HG02981 (cell line): Measurements from ENCODE around the gene SF1.
A peak's percentile ranks its signal among the peaks of the same experiment; 100 is the strongest.

Experiments
- ATAC-seq: cut with Tn5 transposase; IDR thresholded peaks from one replicate; pipeline ENCODE4 v1.9.1; 2021; ENCODE audit warnings: mild to moderate bottlenecking, moderate library complexity; ENCODE audit not compliant: unreplicated experiment

The SF1 gene

DNA sequence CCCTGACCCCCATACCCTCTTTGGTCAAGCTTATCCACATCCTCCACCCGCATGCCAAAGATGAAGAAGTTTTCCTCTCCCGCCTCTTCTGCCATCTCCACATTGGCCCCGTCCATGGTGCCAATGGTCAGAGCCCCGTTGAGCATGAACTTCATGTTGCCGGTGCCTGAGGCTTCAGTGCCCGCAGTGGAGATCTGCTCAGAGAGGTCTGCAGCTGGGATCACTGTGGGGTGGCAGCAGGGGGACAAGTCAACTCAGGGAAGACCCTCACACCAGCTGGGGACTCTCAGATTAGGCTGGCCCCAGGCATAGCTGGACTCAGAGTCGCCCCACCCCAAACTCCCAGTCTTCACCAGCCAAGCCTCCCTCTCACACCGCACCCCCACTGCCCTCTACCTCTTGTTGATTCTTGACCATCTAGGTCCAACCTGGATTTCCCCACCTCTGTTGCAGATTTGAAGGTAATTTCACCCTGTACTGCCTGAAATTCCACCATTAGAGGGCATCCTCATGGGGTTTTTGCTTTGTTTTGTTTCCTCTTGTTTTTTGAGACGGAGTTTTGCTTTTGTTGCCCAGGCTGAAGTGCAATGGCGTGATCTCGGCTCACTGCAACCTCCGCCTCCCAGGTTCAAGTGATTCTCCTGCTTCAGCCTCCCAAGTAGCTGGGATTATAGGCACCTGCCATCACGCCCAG lies 27.8 kb downstream of the SF1 start:
- ATAC-seq = no peak

DNA sequence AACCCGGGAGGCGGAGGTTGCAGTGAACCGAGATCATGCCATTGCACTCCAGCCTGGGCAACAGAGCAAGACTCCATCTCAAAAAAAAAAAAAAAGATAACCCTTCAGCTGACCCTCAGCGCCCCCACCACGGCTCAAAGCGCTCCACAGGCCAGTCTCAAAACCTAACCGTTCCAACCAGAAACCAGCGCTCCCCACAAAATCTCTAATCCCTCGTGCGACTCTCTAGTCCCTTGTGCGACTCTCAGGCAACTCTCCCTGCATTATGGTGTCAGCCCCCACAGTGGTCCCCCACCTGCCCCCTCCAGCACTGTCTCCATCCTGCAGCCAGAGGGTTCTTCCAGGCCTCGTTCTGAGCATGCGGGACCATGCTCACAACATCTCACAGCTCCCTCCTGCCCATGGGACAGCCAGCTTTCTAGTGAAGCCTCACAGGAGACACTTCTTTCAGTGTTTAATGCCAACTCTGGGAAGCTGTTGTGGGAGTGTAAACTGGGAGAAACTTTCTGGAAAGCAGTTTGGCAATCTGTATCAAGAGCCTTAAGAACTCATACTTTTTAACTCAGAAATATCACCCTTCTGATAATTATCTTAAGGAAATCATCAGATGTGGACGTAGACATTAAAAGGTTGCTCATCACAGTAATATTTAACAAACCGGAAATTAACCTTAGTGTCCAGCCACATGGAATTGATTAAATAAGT lies 30.2 kb downstream of the SF1 start:
- no peak for ATAC-seq

DNA sequence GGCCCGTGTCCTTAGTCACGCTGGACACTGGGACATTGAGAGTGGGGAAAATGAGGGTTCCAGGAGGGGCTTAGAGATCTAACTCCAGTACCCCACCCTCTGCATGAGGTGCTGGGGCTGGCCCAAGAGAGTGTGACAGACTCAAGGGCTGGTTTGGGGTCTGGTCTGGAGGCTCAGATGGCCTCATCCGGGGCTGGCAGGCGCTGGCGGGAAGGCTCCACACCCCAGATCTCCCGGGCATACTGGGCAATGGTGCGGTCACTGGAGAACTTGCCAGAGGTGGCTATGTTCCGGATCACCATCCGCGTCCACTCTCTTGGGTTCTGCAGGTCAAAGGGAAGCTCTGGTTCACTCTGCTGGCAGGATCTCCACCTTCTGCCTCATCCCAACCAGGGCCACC lies 31.9 kb downstream of the SF1 start:
- no peak for ATAC-seq

DNA sequence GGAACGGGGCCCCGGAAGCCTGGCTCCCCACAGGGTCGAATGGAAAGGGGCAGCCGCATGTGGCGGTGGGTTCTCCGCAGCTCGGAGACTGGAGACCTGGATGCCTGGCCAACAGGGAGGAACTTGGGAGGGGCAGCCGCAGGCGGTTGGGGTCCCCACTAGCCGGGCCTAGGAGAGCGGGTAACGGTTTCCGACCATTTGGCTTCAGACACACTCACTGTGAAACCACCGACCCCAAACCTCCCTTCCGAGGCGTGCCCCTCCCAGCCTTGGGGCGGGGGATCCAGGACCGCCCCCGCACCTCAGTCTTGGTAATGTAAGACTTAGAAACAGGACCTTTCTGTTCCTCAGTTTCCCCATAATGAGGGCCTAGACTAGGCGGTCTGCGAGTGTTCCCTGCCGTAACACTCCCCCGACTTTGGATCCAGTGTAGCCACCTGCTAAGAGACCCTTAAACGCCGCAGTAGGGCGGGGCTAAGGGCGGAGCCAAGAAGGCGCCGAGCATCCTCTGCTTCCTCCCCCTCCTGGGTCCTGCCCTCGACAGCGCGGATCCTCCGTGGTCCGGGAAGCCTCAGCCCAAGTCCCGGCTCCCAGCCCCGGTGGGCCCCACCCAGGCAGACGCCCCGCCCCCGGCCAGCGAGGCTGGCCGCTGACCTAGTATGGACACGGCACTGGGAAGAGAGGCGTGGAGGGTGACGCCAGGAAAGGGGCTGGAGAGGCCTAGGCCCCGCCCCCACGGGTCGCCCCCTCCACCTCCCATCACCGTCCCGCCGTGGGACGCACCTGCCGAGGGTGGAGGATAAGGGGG lies 32.6 kb downstream of the SF1 start:
- ATAC-seq = peak; percentile 28

DNA sequence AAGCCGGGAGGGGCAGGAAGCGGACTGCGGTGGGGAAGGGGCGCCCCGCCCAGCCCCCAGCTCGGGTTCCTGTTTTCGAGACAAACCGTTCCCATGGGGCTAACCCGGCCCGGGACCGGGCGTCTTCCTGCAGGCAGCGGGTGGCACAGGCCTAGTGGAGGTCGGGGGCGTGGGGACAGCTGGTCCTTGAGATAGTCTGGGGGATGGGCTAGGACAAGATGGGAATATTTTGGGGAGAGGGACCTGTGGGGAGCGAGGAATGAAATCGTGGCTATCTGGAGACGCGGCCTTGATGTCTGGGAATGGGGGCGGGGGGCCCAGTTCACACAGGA lies 33.2 kb downstream of the SF1 start:
- ATAC-seq = no peak

DNA sequence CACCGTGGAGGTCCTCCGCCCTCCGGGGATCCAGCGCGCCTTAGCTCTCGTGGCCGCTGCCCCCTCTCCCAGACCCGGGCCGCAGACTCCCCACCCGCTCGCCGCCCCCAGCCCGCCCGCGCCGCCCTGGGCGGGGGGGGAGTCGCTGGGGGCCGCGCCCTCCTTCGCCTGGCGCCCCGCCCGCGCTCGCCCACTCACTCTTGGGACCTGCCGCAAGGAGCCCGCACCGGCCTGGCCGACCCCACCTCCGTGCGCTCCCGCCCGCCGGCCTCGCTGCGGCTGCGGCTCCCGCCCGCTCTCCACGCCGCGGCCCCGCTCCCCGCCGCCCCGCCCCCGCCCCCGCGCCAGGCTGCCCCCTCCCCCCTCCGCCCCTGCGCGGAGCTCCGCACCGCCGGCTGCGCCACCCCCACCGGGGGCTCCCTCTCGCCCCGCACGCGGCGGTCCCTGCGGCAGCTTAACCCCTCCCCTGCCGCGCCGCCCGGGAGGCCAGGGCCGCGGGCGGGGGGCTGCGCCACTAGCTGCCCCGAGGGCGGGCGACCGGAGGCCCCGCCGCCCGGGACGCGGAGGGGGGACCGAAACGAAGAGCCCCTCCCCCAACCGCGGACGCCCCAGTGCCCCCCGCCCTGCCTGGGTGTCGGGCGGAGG lies 33.7 kb downstream of the SF1 start:
- no peak for ATAC-seq

DNA sequence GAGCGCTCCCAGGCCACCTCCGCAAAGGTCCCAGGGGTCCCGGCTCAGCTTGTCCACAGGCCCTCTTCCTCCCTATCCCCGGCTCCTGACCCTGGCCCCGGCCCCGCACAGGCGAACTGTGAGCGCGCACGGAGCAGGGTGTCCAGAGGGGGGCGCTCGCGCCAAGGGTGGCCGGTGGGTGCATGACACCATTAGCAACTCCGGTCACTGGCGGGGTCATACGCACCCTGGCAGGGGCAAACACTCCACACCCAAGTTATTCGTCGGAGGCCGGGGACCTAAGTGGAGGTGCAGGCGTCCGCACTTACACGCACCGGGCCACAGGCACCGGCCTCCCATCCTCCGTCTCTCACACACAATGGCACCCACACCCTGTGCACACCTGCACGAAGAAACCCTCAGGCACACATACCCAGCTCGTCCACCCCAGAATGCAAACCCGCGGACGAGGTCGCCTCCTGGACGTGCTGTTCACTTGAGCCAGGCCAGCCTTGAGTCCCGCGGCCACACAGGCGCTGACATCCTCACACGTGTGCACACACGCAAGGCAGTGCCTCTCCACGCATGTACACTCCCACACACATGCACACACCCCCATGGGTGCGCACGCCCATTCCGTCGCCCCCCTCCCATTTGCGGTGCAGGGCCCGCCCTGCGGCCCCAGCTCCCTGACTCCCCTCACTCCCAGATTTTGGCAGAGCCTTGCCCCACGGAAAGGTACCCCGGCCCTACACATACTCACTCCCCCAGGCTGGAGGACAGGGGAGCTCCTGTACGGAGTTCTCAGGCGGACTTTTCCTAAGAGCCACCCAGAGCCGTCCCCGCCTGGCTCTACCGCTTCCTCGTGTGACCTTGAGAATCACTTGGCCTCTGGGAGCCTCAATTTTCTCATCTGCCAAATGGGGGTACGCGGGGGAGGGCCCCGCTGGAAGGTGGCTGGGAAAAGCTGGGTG lies 34.5 kb downstream of the SF1 start, which contains the start of gene RASGRP2:
TSS of gene RASGRP2 (minus strand) at position 552 of the 953 bp plus-strand sequence. CDS start 1,276 bp downstream, outside the sequence.
- ATAC-seq = no peak

DNA sequence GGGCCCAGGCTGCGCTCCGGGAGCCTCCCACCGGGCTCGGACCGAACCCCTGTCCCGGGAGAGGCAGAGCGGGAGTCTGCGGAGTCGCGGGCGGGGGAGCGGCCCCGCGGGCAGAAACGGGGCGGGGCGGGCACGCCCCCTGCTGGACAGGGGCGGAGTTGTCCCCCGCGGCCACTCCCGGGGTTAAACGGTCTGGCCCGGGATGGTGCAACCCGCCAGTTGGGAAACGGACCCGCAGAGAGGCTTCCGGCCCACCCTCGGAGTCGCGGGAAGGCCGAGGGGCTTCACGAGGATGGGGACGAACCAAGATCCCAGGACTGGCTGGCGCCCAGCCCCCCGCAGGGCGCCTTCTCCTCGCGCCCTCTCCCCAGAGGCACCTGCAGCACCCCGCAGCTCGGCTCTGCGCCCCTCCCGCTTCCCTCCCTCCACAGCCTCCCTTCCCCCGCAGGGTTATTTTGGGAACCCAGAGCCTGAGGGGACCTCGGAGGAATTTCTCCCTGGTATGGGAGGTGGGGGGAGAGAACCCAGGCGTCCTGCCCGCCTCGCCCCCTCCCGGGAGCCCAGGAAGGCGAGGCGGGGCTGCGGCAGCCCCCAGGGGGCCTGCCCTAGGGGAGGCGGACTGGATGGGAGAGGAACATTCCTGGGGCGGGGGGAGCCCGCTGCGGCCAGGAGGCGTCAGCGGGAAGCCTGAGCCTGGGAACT lies 35.3 kb downstream of the SF1 start:
- no peak for ATAC-seq

DNA sequence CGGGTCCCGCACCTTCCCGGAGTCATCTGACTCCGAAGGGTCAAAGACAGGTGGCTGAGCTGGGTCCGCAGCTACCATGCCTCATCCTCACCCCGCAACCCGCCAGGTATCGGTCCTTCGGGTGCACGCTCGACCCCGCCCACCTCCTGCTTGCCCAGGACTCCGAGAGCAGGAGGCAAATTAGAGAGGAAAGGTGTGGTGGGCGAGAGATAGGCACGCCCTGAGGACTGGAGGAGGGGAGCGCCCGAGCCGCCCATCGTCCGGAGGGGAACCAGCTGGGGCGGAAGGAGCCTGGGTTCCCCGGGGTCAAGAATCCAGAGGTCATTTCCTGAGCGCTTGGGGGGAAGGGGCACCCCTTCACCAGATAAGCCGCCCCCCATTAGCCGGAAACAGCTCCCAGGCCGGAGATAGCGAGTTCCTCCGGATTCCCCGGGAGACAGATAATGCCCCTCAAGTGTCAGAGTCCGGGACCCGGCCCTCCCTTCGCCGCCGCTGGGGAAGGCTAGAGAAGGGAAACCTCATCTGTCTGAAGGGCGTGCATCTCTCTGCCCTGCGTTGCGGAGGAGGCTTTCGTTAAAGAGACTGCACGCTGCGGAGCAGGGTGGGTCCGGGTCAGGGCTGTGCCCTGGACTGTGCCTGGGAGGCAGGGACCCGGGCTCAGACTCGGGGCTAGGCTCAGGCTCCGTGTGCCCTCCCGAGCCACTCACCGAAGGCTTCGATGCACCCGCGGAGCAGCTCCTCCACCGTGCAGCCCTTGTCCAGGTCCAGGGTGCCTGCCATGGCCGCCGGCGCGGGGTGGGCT lies 36.1 kb downstream of the SF1 start:
- ATAC-seq = no peak

DNA sequence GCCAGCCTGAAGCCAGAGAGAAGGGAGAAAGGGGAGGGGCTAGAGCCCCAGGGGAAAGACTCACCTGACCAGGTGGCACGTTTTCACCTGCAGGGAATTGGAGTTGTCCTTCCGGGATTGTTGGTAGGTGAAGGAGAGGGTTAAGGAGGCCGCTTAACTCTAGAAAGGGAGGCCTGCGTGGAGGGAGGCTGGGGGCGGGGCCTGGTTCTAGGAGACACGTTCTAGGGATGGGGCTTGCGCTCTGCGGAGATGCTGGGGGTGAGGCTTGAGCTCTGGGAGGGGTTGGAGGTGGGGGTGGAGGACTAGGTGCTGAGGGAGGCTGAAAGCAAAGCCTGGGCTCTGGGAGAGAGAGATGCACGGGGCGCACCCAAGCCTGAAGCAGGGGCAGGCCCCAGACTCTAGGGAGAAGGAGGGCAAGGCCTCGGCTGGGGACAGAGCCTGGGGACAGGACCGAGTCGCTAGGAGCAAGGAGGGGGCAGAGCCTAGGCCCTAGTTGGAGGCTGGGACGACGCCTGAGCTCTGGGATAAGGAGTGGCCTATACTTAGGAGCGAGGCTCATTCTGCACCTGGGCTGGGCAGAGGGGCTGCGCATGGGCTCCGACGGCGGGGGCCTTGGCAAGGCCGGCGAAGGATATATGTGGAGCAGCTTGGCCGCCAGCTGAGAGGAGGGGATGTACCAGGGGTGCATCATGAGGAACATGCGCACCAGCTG lies 36.8 kb downstream of the SF1 start:
- ATAC-seq = no peak

DNA sequence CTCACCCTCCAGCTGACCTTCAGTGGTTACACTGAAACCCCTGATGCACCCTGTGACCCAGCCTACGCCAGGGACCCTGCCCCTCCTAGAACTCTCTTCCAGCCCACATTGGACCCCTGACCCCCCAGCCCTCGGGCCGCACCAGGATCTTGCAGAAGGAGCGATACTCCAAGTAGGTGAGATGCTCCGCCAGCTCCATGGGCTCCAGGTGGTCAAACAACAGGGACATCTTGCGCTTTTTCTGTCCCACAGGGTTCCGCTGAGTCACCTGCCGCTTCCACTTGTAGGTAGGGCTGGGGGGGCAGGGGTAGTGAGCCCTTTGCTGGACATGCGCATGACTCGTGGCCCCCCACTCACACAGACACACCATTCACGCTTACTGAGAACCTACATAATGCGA lies 38.5 kb downstream of the SF1 start:
- ATAC-seq = no peak

DNA sequence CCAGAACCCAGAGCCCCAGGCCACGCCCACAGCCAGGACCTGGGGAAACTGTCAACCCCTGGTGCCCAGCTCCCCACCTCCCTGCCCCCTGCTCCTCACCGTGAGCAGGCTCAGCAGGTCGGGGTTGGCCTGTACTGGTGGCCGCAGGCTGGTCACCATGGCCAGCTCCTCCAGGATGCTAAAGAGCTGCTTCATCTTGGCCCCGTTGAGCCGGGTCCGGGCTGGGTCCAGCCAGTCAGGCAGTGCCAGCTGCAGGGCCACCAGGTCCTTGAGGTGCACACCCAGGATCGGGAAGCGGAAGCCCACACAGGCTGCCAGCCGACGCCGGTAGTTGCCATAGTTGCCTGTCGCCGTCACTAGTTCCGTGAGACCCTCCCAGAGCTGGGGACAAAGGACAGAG lies 41.7 kb downstream of the SF1 start:
- ATAC-seq = no peak

DNA sequence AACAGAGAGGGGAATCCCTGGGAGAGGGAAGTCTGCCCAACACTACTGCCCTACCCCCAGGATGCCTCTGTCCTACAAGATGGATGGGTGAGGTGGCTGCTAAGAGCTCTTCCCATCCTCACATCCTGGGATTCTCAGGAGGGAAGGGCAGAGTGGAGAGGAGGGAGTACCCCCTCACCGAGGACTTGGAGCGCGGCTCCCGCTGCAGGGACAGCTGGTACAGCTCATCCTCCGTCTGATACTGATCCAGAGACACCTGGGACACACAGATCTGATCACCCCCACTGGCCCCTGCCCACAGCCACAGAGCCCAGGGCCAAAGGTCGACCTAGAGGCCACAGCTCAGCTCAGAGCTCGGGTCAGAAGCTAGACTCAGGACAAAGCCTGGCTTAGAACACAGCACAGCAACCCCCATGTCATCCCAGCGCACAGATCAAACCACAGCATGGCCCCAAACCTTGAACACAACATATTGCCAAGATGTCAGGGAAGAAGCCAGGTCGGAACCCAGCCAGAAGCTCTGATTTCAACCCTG lies 42.5 kb downstream of the SF1 start:
- no peak for ATAC-seq

DNA sequence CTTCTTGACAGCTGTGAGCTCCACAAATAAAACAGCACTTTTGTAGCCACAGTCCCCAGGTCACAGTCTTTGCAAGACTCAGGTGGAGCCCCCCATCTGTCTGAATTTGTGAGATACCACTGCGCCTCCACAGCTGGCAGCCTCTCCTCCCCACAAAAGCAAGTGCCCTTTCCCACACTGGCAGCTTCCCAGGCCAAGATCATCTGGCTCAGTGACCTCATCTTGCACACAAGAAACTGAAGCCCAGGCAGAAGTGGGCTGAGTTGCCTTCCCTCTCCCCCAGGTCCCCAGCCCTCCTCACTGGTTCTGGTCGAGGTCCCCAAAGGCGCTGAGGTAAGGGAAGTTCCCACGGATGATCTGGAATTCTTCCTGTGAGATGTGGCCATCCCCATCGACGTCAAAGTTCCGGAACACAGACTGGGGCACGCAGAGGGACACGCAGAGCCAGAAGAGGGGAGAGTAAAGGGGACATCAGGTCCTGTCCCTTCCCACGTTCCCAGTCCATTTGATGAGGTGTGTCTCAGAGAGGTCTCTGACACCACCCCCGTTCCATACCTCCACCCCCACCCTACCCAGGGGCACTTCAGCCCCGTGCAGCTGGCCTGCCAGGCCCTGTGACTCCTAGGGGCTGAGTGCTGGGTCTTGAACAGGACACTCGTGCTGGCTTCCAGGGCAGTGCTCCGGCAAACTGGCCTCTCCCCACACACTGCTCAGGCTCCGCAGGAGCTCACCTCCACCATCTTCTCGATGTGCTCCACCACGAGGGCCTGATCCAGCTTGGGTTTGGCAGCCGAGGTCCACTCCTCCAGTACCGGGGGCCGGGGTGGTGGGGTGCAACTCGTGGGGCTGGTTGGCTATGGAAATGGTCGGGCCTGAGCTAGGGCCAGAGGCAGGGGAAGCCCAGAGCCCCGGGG lies 43.3 kb downstream of the SF1 start:
- no peak for ATAC-seq

DNA sequence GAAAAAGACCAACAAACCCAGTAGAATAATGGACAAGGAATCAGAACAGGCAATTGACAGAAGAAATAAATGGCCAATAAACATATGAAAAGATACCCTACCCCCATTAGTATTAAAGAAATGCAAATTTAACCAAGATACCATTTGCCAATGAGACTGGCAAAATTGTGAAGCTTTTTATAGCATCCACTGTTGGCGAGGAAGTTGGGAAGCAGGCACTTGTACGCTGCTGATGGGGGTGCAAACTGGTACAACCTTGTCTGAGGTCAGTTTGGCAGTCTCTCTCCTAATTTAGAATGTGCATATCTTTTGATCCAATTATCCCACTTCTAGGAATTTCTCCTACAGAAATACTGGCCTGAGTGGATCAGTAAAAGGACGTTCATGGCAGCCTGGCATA lies 46.7 kb downstream of the SF1 start:
- no peak for ATAC-seq

DNA sequence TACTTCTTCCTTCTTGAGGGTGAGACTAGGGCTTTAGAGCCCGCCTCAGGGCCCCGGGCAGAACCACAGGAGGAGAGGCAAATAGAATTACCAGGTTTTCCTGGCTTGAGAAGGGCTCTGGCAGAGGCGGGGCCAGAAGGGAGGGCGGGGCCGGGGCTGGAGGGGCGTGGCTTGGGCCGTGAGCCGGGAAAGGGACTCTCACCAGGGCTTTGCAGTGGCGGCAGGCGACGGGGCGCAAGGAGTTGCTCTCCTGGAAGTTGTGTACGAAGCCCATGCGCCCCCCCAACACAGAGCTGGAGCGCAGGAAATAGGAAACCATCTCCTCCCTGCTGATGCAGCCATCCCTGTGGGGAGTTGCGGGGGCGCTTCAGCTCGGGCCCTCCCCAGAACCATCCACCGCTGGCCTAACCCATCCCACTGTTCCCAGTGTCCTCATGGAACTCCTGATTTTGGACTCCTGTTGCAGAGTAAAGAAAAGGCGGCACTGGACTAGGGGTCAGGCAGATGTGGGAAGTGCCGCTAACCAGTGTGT lies 48.4 kb downstream of the SF1 start:
- ATAC-seq = no peak
